Measurements from ENCODE around the gene SLC22A5.
A peak's percentile ranks its signal among the peaks of the same experiment; 100 is the strongest.
"Not testable (repeated sequence)": the region's sequence is repeated elsewhere in the genome, so short reads cannot be mapped to it uniquely, and the experiment has no call there.

The SLC22A5 gene

DNA sequence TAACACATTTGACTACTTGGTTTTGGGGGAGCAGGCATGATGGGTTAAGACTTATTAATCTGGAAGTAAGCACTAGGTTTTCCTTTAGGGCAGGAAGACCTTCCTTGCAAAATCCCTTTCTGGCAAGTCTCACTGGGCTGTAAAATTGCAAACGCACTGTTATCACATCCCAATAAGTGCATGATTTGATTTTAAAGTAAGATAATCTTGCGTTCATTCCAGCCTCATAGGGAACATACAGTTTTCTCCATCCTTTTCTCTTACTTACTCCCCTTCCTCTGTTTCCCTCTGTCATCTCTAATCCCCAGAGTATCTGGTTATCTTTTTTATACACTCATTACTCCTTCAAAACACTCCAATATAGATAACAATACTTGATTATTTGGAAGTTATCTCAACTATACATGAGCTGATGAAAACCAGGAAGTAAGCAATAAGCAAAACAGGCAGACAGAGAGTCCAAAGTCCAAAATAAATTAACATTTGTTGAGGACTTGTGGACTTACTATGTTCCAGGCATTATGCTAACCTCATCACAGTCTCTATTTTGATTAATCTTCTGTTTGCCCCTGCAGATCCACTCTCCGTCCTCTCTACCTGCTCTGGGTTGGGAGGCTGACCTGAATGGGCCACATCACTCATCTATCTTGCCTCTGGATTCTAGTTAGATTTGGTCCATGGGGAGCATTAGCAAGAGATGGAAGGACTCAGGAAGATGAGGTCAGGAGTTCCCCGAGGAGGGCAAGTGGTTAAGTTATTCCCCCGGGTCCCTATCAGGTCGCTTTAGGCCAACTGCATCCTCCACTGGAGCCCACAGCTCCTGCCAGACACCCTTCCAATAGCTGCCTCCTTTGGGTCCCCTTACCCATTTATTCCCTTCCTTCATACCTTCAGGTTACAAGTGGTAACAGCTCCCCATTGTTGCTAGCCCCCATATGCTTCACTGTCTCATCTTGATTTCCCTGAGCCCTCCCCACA lies 60.2 kb downstream of the SLC22A5 start:
- no peak for DNase-seq

- DNase-seq: no peak
These were observed 61.2 kb downstream of the SLC22A5 start for GRCh38 chr5:132430746-132431145.

GRCh38 chr5:132431632-132432031 lies 62.1 kb downstream of the SLC22A5 start:
- no peak for DNase-seq

GRCh38 chr5:132433141-132433540 lies 63.6 kb downstream of the SLC22A5 start:
- no peak for DNase-seq

DNA sequence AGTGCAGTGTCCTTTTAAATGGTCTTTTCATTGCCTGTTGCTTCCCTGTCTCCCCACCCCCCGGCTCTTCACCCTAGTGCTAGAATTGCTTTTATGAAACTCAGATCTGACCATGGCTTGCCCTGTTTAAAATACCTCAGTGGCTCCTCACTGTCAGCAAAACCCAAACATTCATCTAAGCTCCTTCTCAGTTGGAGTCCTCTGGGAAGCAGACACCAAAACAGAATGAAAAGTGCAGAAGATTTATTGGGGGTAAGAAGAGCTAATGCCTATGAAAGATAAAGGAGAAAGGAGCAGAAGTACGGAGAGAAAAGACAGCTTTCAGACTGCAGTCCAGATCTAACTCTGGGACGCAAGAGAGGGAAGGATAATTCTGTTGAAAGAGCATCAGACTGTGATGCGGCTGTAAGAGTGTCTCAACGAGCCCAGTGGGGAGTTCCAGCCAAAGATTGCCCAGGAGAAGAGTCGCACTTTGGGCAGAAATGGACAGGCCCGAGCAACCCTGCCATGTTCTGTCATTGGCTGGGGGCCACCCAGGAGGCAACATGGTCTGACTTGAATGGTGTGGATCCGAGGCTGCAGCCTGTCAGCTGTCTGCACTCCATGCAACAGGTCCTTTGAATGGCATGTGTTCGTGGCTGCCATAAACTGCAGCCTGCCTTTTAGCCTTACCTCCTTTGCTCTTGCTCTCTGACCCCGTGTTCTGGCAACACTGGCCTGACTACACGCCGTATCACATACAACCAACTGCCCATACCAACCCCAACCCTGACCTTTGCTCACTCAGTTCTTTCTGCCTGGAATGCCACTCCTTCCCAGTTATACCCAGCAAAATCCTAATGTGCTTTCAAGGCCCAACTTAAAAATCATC lies 65.1 kb downstream of the SLC22A5 start:
- DNase-seq: no peak

- no peak for DNase-seq
These were observed 65.9 kb downstream of the SLC22A5 start for GRCh38 chr5:132435447-132435846.

- no peak for DNase-seq
These were observed 66.4 kb downstream of the SLC22A5 start for GRCh38 chr5:132435886-132436285.

DNA sequence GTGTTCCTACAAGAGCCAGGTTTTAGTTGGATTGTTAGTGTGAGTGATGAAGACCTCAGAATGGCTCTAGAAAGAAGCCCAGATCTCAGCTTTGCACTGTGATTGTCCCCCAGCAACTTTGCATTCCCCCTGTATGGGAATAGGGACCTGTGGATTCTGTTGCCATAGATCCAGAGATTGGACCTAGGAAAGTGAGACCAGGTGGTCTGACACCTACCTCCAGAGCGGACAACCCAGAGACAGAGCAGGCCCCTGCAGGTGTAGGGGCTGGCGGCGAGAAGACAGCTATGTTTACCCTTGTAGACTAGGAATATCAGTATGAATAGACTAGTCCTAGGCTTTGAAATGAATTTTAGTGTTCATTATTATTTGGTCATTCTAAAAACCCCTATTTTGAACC lies 67.4 kb downstream of the SLC22A5 start:
- no peak for DNase-seq

DNA sequence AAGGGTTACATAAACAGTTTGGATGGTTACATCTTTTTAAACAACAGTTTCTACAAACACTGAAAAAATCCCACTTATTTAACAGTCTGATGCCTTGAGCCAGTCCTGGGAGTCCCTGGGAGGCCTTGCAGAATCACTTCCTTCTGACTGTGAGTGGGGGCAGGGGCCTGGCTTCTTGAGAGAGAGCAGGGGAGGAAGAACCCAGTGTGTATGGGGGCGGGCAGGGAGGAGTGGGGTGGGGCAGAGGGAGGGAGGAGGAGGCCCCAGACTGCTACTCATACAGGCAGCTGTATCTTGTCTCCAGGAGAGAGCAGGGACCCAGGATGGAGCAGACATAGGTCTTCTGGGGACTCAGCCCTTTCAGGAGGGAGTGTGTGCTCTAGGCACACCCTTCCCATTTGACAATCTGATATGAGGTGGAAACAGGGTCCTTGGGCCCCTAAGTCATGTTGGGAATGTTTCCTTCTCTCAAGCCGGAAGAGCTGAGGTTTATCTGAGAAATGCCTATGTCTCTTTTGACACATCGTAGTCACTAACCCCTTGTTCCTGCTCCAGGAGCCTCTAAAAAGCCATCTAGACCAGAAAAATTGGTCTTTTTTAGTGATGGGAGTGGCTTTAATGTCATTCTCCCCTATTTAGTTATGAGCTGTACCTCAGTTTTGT lies 68.2 kb downstream of the SLC22A5 start:
- peak; percentile 52 for DNase-seq

DNA sequence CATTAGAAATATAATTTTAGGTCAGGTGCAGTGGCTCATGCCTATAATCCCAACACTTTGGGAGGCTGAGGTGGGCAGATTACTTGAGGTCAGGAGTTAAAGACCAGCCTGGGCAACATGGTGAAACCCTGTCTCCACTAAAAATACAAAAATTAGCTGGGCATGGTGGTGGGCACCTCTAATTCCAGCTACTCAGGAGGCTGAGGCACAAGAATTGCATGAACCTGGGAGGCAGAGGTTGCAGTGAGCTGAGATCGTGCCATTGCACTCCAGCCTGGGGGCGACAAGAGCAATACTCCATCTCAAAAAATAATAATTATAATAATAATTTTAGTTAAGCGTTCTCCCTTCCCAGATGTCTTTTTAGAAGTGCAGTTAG lies 68.7 kb downstream of the SLC22A5 start:
- not testable (repeated sequence) for DNase-seq

DNA sequence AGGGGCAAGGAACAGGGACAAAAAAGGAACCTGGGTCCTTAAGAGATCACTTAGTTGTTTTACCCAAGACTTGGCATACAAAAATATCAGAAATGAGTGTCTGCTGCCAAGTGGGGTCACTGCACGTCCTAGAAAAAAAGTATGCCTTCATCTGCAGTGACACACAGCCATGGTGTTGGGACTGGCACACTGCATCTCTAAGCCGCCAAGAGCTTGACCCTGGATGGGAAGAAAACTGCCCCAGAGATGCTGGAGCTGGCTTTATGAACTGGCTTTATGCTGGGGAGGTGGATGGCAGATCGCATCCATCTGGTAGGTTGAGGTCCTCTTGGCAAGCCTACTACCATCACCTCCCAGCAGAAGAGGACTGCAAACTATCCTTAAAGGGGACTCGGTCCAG lies 69.4 kb downstream of the SLC22A5 start:
- no peak for DNase-seq

DNA sequence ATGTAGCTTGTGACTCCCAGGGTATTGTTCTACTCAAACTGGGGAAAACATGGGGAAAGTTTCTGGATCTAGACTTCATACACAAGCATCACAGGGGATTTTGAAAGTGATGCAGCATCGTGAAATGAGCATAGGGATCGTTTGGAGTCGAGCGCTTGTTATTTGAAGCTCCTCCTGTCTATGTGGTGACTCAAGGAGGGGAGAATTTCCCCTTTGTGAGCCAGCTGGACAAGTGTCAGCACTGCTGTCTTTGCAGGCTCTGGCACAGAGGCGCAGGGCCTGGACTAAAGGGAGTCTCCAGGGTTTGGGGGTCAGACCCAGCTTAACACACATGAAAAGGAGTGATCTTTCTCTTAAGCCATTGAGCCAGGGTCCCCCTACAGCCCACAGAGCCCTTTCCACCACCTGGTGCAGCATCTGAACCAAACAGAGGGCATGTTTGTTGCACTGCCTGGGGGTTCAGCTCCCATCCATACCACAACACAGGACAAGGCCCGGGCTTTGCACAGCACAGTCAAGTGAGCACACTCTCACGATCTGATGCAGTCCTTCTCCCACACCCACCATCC lies 70.1 kb downstream of the SLC22A5 start:
- no peak for DNase-seq

DNA sequence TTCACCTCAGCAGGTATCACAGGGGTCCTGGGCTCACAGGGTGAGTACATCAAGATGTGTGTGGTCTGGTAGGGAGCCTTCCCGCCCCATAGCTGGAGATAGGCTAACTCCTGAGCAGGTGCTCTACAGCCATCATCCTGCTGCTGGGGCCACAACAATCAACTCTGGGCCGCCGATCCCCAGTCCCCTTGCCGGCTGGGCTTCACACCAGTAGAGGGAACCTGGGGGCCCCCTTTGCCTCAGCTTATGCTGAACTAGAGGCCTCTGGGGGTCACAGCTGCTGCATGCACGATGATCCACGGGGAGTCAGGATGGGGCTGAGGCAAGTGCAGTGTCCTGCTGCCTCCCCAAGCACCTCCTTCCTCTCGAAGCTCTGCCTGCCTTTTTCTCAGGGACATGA lies 74.6 kb downstream of the SLC22A5 start:
- no peak for DNase-seq

Measured in stimulated activated naive CD4-positive, alpha-beta T cell treated with Interleukin-2 at 50 U/mL for 16 hours (primary cell).